IPS-11a (cell line): ENCODE data around the gene TAAR9.

Source experiments
- H3K4me3 ChIP-seq: one replicate; pipeline ENCODE4 v1.5.1; 2013; ENCODE audit warnings: low read depth, low read length, control low read depth

TAAR9 gene

GRCh38 chr6:132537977-132538376, at the start of gene TAAR9:
Gene TAAR9, plus strand, starts transcription at chr6:132538277. Its CDS starts 13 bp downstream, at chr6:132538290.
- H3K4me3 ChIP-seq = no peak within 1 kb of the TSS

- no peak overlapping the region for H3K4me3 ChIP-seq
Measured at GRCh38 chr6:132489376-132489775, 48.7 kb upstream of the TAAR9 start.

- H3K4me3 ChIP-seq = no peak overlapping the region
Measured at GRCh38 chr6:132490024-132490423, 48.1 kb upstream of the TAAR9 start.

- H3K4me3 ChIP-seq = no peak overlapping the region
Measured at GRCh38 chr6:132490478-132491204, 47.4 kb upstream of the TAAR9 start.

GRCh38 chr6:132491303-132491702, 46.8 kb upstream of the TAAR9 start:
- no peak overlapping the region for H3K4me3 ChIP-seq

- H3K4me3 ChIP-seq = no peak overlapping the region
Measured at GRCh38 chr6:132491881-132492280, 46.2 kb upstream of the TAAR9 start.

GRCh38 chr6:132494954-132495353, 43.1 kb upstream of the TAAR9 start:
- H3K4me3 ChIP-seq = no peak overlapping the region

- no peak overlapping the region for H3K4me3 ChIP-seq
Measured at GRCh38 chr6:132495604-132496079, 42.4 kb upstream of the TAAR9 start.

GRCh38 chr6:132496519-132497180, 41.4 kb upstream of the TAAR9 start:
- H3K4me3 ChIP-seq = no peak overlapping the region

- H3K4me3 ChIP-seq = no peak overlapping the region
Measured at GRCh38 chr6:132498638-132499037, 39.4 kb upstream of the TAAR9 start.

- H3K4me3 ChIP-seq = no peak overlapping the region
Measured at GRCh38 chr6:132499757-132500156, 38.3 kb upstream of the TAAR9 start.

- H3K4me3 ChIP-seq = no peak overlapping the region
Measured at GRCh38 chr6:132504757-132505156, 33.3 kb upstream of the TAAR9 start.

- no peak overlapping the region for H3K4me3 ChIP-seq
Measured at GRCh38 chr6:132505158-132505557, 32.9 kb upstream of the TAAR9 start.

GRCh38 chr6:132506461-132506860, 31.6 kb upstream of the TAAR9 start:
- H3K4me3 ChIP-seq = no peak overlapping the region

GRCh38 chr6:132506869-132507808, 30.9 kb upstream of the TAAR9 start:
- no peak overlapping the region for H3K4me3 ChIP-seq

GRCh38 chr6:132511210-132511830, 26.8 kb upstream of the TAAR9 start:
- no peak overlapping the region for H3K4me3 ChIP-seq

- peak overlapping the region; percentile 84 for H3K4me3 ChIP-seq
Measured at GRCh38 chr6:132511831-132512220, 26.3 kb upstream of the TAAR9 start.

- peak overlapping the region; percentile 84 for H3K4me3 ChIP-seq
Measured at GRCh38 chr6:132512342-132512637, 25.8 kb upstream of the TAAR9 start.

- H3K4me3 ChIP-seq = peak within 1 kb of the TSS; percentile 84
Measured at GRCh38 chr6:132512638-132513632, 25.1 kb upstream of the TAAR9 start, which contains the start of gene STX7. Gene STX7, minus strand, starts transcription at chr6:132513116. Its CDS starts 9,586 bp downstream, at chr6:132503530.
